ENCODE measurements around the gene TRUB1.
A peak's percentile ranks its signal among the peaks of the same experiment; 100 is the strongest.
"Not testable (repeated sequence)": the region's sequence is repeated elsewhere in the genome, so short reads cannot be mapped to it uniquely, and the experiment has no call there.

Gene TRUB1

DNA sequence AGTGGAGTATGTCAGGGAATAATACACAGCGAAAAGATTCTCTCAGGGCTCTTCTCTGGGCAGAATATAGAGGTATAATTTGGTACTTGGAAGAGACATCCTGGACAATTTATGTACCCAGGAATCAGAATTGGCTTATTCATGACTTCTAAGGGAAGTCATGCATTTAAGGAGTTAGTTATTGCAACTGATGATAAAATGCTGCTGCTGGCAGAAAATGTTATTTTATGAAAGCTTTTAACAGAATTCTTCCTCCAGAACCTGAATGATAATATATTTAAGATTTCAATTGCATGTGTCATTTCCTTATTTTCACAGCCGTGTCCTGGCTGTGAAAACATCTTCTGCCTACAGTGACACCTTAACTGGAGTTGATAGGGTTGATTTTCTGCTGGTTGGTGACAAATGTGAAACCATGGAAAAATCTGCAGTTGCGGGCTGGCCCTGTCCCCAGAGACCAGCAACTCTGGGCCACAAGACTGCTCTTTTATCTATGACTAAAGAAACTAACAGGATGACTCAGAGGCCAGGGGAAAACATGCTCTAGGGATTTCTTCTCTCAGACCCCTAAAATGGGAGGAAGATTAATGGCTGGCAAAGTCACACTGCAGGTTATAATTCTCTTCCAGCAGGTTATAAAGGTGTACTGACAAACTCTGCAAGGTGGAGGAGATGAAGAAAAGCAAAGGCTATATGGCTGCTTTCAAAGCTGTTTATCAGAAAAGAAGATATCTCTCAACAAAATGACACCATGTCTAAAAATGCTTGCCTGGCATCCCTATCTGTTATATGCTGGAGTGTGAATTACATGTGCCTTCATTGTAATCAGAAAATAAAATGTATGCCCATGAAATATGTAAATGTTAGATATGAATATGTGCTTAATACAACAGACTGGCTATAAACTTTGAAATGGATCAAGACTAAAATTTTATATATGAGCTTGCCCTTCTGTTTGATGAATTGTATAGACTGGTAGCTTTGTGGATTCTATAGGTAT lies 12.1 kb upstream of the TRUB1 start:
- peak; percentile 31 for DNase-seq

DNA sequence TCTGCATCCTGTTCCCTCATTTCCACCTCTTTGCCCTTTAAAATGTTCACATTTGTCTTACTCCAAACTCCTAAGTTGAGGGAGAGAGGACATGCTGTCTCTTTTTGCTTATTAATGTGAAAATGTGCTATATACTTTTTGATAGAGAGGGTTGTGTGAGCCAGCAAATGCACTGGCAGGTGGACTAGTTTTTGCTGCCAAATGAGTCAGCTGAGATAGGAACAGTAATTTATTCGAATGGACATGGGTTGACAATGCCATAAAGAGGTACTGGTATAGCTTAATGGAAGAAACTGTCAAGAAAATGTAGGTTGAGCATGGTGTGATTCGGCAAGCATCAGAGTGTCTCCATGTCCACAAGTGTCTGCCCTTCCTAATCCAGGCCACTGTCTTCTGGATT lies 9.2 kb upstream of the TRUB1 start:
- DNase-seq: no peak

DNA sequence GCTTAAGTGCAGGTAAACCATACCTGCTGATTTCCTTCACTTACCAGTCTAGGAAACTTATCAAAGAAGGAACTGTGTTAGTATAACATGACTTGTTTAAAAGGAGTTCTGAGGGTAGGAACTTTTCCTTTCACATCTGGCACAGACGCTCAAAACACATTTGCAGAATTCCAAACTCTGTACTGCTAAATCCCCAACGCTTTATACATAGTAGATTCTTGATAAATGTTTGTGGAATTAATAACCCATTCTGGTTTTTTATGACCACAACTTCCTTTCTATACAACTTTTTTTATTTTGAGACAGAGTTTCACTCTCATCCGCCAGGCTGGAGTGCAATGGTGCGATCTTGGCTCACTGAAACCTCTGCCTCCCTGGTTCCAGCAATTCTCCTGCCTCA lies 7.7 kb upstream of the TRUB1 start:
- no peak for DNase-seq

DNA sequence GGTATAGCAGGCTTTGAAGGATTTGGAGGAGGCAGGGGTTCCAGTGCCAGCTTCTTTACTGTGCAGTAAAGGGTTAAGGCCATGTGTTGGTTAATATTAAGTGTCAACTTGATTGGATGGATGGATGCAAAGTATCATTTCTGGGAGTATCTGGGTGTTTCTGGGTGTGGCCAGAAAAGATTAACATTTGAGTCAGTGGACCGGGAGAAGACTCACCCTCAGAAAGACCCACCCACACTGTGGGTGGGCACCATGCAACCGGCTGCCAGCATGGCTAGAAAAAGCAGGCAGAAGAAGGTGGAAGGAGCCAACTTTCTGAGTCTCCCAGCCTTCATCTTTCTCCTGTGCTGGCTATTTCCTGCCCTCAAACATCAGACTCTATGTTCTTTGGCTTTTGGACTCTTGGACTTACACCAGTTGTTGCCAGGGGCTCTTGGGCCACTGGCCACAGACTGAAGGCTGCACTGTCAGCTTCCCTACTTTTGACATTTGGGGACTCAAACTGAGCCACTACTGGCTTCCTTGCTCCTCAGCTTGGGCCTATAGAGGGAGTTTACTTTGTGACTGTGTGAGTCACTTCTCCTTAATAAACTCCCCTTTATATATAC lies 6.8 kb upstream of the TRUB1 start:
- no peak for DNase-seq

DNA sequence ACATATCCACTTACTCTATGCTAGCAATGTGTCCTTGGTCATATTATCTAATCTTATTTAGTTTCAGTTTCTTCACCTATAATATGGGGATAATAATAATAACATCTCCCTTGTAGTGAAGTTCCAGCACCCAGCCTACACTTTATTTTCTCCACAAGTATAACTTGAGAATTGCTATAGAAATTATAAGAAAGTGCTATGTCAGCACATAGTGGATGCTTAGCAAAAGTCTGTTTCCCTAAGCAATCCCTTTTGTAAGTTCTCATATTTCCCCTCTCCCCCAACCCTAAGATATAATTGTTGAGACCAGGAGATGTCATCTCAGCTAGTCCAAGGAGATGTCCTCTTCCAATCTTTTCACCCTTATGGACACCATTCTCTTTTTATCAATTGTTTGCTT lies 5.8 kb upstream of the TRUB1 start:
- no peak for DNase-seq

DNA sequence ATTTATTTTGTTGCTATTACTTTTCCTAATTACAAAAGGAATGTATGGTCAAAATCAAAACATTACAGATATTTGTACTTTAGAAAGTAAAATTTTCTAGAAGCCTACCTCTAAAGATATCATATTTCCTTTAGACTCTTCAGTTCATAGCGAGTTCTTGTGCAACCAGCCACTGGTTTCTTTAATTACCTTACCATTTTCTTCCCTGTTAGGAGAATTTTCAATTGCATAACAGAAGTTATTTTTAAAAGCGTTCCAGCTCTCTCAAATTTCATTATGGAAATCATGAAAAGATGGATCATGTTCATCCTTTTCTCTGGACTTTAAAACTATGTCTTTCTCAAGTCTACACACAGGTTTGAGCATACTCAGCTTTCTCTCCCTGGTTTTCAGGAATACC lies 5.0 kb upstream of the TRUB1 start:
- no peak for DNase-seq

DNA sequence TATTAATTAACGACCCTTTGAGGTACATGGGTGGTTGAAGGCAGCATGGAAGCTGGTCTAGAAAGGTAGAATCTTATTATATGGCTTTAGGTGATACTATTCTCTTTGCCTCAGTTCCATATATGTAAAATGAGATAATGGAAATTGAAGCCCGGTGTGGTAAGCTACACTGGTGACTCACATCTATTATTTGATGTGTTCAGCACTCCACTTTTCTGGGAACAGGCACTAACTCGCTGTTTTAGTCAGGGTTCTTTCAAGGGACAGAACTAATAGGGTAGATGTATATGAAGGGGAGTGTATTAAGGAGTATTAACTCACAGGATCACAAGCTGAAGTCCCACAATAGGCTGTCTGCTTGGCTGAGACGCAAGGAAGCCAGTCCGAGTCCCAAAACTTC lies 4.4 kb upstream of the TRUB1 start:
- DNase-seq: no peak

DNA sequence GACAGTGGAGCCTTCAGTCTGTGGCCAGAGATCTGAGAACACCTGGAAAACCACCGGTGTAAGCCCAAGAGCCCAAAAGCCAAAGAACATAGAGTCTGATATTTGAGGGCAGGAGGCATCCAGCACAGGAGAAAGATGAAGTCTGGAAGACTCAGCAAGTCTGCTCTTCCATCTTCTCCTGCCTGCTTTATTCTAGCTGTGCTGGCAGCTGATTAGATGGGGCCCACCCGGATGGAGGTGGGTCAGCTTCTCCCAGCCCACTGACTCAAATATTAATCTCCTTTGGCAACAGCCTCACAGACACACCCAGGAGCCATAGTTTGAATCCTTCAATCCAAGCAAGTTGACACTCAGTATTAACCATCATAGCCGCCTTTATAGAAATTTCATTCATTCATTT lies 4.0 kb upstream of the TRUB1 start:
- DNase-seq: not testable (repeated sequence)

DNA sequence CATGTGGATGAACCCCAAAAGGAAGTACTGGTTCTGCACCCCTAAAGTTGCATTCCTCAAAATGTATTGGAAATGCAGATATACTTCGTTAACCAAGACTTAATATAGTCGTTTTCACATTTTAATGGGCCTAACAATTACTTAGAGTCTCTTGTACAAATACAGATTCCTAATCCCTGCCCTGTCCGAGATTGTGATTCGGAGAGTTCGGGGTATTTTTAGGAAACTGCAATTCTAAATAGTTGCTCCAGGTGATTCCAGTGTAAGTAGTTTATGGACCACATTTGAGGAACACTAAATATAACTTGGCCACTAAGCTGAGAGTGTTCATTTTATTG lies 830 bp downstream of the TRUB1 start:
- DNase-seq: no peak

DNA sequence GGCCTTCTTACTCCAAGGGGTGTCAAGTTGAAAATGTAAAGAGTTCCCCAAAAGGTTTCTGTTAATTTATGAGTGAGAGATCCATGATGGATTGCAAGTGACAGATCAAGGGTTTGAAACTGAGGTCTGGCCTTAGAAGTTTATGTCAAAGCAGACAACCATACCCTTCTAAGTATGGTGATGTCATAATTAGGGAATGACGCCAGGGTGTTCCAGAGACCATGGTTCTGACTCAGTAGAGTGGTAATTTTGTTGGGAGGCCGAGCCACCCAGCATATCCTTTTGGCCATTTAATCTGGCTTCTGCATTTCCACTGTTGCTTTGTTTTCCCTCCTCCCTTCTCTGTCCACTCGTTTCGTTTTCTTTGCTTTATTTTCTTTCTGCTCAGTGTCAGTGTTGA lies 2.7 kb downstream of the TRUB1 start:
- no peak for DNase-seq

DNA sequence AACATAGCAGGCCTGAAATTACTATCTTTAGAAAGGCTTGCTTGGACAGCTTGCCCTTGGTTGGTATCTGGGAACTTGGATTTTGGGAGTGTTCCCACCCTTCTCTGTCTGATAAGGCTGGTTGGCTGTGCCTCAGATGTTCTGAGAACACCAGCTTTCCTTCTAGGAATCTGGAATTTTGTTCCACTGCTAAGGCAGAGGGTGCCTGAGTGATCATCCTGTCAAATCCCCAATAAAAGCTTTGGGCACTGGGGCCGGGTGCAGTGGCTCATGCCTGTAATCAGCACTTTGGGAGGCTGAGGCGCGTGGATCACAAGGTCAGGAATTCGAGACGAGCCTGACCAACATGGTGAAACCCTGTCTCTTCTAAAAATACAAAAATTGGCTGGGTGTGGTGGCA lies 5.0 kb downstream of the TRUB1 start:
- no peak for DNase-seq

DNA sequence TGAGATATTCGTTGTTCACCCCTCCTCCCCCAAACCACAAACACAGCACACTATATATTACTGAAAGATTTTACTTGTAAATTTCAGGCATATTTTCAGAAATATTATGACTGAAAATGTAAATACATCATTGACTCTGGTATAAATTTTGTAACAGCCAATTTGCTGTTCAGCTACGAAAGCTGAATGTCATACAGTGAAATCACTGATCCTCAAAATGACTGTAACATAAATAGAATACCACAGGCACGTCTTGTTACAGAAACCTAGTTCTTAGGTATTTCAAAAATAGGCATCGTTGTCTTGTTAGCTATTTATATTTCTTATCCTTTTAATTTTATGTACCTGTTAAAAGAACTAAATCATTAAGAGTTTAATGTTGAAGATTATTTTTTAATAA lies 15.1 kb downstream of the TRUB1 start:
- DNase-seq: no peak

DNA sequence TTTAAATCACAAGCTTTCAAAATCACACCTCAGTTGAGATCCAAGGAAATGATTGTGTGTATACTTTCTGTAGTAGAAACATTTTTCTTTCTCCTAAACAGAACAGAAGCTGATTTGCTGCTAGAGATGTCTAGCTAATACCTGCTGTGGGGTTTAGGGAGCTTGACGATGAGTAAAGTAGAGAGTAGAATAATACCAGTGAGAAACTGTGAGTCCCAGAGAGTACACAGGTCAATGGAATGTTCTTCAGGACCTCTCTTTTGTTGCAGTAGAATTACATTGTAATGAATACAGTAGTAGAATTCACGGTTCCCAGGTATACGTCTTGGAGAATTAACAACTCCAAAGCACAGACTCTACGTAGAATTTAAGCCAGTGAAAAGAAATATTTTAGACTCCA lies 18.0 kb downstream of the TRUB1 start:
- DNase-seq: no peak

DNA sequence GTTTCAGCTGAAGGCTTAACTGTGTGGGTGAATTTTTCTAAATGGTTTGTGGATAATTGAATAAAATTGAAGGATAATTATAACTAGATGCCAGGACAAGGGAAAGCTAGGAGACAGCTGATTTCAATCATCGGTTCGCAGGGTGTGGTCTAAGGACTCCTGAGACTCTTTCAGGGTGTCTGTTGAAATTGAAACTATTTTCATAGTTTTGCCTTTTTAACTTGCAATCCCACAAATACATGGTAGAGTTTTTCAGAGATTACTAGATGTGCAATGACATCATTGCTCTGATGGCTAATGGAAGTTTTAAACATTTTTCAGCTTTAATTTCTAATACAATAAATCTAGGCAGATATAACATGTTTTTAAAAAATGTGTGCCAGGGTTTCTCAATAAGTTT lies 18.5 kb downstream of the TRUB1 start:
- DNase-seq: no peak

DNA sequence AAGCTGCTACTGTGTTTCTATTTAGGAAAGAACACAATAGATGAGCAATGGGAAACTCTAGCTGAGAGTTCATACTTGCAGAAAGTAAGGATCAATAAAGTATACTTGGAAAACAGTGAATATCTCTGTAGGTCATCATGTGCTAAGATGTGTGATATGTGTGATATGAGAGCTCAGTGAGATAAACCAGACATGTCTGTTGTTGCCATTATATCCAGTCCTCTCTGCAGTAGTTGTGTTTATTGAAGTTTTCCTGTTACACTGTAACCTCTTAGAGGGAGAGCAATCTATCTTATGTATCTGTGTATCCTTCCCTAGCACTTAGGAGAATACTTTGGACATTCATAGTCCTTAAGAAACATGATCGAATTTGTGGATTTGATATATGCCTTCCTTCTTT lies 19.1 kb downstream of the TRUB1 start:
- no peak for DNase-seq

DNA sequence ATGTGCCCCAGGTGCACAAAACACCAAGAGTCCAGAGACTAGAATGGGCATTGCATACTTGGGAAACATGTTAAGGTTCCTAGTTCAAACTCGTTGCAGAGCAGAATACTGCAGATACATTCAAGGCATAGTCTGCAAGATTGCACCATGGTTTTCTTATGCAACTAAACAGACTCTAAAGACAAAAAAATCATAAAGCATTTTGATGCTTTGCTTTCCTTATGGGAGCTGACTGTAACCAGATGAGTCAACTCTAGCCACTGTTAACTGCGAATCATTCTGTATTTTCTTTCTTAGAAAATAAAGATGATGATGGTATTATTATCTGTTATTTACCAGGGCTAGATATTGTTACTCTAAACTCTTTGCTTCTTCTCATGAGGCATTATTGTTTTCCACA lies 19.7 kb downstream of the TRUB1 start:
- DNase-seq: no peak

DNA sequence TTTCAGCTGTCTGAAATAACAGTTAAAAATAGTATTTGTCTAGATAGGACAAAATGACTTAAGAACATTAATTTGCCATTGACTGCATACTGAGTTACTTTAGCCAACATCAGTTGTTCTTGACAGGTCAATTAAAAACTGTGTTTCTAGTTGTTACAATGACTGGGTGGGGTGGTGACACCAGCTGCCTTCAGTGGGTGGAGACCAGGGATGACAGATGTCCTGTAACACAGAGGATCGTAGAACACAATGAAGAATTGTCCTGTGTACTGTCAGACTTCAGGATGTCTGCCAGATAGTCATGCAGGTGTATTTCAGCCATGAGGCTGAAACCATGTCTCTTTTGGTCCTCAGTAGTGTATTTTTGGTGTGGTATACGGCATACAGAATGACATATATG lies 24.4 kb downstream of the TRUB1 start:
- DNase-seq: no peak

DNA sequence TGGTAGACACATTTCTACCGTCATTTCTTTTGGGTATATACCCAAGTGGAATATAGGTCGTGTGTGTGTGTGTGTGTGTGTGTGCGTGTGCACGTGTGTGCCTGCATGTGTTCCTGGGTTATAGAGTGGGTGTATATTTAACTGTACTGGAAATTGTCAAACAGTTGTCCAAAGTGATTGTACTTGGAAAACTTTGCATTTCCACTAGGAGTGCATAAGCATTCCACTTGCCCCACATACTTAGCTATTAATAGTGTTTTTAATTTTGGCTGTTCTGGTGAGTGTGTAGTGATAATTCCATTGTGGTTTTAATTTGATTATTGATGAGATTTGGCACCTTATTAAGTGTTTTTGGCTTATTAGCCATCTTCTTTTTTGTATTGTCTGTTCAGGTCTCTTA lies 25.9 kb downstream of the TRUB1 start:
- no peak for DNase-seq

DNA sequence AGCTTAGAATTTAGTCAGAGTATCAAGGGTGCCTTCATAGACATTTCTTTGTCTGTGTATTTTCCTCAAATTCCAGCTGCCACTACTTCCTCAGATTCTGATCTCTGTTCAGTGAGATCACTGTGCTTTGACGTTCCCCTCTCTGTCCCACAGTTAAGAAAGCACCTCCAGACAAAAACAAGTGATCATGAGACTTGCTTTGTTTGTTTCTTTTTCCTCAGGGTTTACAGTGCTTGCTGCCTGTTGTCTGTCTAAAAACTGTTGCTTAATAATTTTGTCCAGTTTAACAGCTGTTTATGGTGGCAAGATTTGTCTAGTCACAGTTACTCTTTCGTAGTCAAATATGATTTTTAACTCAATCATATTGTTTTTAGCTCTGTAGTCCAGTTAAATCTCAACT lies 29.1 kb downstream of the TRUB1 start:
- DNase-seq: no peak

DNA sequence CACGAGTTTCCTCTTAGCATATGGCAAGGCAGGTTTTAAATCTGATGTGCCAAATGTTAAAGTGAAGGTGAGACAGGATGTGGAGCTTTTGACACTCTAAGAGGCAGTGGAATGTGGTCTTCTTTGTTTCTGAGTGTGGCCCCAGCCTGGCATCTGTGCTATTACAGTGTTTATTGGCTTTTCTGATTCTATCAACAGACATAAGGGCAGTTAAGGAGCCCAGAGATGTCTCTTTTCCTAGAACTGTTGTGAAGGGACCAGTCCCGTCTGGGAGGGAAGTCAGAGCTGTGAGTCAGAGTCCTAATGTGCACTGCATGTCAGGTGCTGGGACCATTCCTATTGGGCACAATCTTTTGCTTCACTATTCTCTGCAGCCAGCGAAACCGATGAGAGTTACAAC lies 32.5 kb downstream of the TRUB1 start:
- DNase-seq: no peak

DNA sequence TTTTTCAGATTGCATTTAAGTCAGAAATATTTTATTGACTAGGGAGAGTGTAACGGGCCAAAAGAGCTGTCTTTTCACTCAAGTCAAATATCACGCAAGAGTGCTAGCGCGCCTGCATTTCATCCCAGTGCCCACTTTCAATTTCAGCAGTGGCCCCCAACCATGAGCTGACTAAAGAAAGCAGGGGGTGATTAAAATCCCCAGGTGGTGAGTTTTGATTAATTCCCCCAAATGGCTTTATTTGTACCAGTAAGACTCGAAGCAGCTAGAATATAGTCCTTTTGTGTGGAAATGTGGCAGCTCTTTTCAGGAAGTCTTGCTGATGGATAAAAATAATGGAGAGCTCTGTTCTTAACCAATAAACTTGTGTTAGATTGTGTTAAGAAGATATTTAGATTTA lies 35.3 kb downstream of the TRUB1 start:
- DNase-seq: no peak

DNA sequence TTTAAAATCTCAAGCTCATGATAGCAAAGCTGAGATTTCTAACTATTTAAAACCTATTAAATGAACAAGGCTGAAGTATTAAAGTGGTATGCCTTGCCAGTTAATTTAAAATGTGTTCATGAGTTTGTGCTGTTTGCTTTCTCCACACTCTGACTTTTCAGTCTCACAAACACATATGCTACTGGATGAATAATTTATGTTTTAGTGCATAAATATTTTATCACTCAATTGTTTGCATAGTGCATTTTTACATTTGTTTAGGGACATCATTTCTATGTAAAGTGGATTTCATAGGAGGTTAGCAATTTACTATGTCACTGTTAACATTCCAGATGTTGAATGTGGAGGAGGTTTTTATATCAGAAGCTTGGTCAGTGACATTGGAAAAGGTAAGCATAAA lies 36.0 kb downstream of the TRUB1 start:
- no peak for DNase-seq

DNA sequence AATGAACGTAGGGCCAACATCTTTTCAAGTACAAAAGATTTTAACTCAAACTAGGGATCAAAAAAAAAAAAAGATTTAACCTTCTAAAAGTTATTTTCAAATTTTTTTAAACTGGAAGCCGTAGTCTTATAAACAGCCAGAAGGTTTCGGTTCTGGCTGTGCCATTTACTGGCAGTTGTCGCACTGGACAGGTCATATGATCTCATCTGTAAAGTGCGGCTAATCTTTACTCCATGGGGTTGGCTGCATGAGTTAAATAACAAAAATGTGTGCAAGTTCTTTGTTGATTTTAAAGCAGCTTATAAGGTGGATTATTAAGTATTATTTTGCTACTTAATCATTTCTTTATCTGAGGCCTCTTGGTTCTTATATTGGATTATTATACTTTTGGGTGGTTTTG lies 36.6 kb downstream of the TRUB1 start:
- DNase-seq: no peak

DNA sequence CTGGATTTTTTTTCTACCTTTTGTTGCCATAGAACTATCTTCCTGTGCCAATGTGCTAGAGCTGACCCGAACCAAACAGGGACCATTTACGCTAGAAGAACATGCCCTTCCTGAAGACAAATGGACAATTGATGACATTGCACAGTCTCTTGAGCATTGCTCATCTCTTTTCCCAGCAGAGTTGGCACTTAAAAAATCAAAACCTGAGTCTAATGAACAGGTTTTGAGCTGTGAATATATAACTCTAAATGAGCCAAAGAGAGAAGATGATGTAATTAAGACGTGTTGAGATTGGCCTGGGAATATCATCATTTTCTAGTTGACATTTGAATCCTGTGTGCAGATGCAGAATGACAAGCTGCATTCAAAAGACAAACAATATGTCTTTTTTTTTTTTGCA lies 37.1 kb downstream of the TRUB1 start:
- DNase-seq: no peak

DNA sequence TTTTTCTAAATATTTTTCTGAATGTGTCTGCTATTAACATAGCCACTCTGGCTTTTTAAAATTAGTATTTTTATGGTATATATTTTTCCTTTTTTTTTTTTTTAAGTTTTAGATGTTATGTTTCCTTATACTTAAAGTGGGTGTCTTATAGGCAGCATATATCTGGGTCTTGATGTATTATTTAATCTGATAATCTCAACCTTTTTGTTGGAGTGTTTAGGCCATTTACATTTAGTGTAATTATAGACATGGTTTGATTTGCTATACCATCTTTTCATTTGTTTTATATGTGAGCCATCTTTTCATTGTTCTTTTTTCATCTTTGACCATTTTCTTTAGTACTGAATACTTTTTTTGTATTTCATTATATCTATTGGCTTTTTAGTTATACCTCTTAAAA lies 45.0 kb downstream of the TRUB1 start:
- no peak for DNase-seq

Measured in right hindlimb (tissue), 1 donor.